22Rv1 (cell line): ENCODE results near the gene VSTM2A.

Experiments
- CTCF ChIP-seq: fragments of 450-650 bp; IDR thresholded peaks from 2 replicates; pipeline ENCODE4 v1.5.1; 2017; ENCODE audit warnings: mild to moderate bottlenecking
- ZFX ChIP-seq: fragments of 450-650 bp; IDR thresholded peaks from 2 replicates; pipeline ENCODE4 v1.6.1; 2017; ENCODE audit warnings: antibody characterized with exemption, borderline replicate concordance

GRCh38 chr7:54591404-54592386 is 49.5 kb downstream of the VSTM2A start:
- TF ChIP-seq CTCF (no peak), ZFX (no peak)
